Measurements from ENCODE around the gene USP54.
"Not testable (repeated sequence)": the region's sequence is repeated elsewhere in the genome, so short reads cannot be mapped to it uniquely, and the experiment has no call there.

The USP54 gene

GRCh38 chr10:73577788-73578187 lies 13.4 kb downstream of the USP54 start:
- Histone ChIP-seq H3K4me3 (ENCODE audit: low read length) (no peak overlapping the region), H2AFZ (ENCODE audit: low read depth, low read length) (no peak overlapping the region), H3K27me3 (ENCODE audit: insufficient read depth, low read length) (no peaks in the 10 kb centered on the region), H3K9me3 (ENCODE audit: low read length) (no peaks in the 10 kb centered on the region), H3K4me1 (ENCODE audit: insufficient read depth, low read length) (peaks cover 2% of the 10 kb centered on the region), H3K36me3 (ENCODE audit: insufficient read depth, low read length) (peaks cover 9% of the 10 kb centered on the region)

DNA sequence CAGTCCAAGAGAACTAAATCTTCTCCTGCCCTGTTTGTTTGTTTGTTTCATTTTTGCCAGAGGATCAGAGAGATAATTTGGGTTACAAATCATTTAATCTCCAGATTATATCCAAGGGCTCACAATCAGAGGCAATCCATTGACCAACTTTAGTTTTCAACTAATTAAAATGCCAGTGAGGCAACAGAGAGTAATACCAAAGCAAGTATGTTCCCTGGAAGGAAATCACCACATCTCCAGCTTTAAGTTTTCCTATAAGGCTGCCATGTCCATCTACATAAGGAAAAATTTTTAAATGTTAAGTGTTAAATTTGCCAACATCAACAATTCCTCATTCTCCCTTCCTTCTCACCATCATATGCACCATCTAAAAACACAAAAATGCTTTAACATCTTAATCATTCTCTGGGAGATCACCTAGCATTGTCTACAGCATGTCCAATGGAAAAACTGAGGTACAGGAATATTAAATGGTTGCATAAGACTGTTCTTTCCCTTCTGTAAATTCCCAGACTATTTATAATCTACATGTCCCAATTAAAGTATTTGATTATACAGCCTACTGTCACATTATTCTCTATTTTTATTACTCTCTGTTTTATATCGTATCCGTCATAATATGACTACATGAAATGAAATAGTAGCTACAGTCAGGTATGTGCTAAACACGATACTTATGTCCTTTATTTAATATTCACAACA lies 14.1 kb downstream of the USP54 start:
- no peaks in the 10 kb centered on the region for H3K27me3 ChIP-seq (ENCODE audit: insufficient read depth, low read length)
- H3K4me3 ChIP-seq (ENCODE audit: low read length), result no peak overlapping the region
- no peaks in the 10 kb centered on the region for H3K9me3 ChIP-seq (ENCODE audit: low read length)
- peaks cover 10% of the 10 kb centered on the region for H3K36me3 ChIP-seq (ENCODE audit: insufficient read depth, low read length)
- no peak overlapping the region for H2AFZ ChIP-seq (ENCODE audit: low read depth, low read length)
- peaks cover under 1% of the 10 kb centered on the region for H3K4me1 ChIP-seq (ENCODE audit: insufficient read depth, low read length)

DNA sequence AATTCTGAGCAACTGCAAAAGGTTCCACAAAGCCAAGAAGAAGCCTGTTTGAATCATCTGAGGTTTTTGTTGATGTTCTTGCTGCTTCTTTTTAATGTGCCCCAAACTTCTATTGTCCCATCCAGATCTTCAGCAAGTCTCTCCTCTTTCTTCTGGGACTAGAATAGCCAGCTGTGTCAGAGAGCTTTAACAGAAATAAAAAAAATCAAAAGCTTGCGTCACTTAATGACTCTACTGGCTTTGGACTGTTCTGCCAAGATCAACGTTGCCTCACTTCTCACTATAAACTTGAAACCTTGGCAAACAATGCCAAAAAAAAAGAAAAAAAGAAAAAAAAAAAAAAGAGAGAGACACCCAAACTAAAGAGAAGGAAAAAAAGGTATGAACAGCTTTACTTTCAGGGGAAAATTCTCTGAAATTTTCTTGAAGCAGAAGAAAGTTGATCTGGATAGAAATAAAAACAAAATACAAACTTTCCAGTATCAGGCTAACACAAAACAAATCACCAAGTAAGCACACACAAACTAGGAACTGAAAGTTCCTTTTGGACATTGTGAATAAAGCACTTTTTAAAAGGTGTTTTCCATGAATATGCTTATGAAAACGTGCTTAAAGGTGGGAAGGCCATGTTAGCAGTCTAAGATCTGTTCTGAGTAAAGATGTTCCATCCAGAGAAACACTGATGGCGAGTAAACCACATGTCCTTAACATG lies 14.8 kb downstream of the USP54 start:
- no peaks in the 10 kb centered on the region for H3K27me3 ChIP-seq (ENCODE audit: insufficient read depth, low read length)
- H2AFZ ChIP-seq (ENCODE audit: low read depth, low read length), result no peak overlapping the region
- H3K36me3 ChIP-seq (ENCODE audit: insufficient read depth, low read length), result peaks cover 10% of the 10 kb centered on the region
- H3K4me1 ChIP-seq (ENCODE audit: insufficient read depth, low read length), result no peaks in the 10 kb centered on the region
- H3K4me3 ChIP-seq (ENCODE audit: low read length), result no peak overlapping the region
- H3K9me3 ChIP-seq (ENCODE audit: low read length), result no peaks in the 10 kb centered on the region

GRCh38 chr10:73567025-73567424 lies 24.1 kb downstream of the USP54 start:
- not testable (repeated sequence) for H2AFZ ChIP-seq (ENCODE audit: low read depth, low read length); H3K27me3 ChIP-seq (ENCODE audit: insufficient read depth, low read length); H3K9me3 ChIP-seq (ENCODE audit: low read length); H3K4me3 ChIP-seq (ENCODE audit: low read length); H3K4me1 ChIP-seq (ENCODE audit: insufficient read depth, low read length)
- H3K36me3 ChIP-seq (ENCODE audit: insufficient read depth, low read length), result peaks cover 13% of the 10 kb centered on the region

GRCh38 chr10:73561192-73561591 lies 29.9 kb downstream of the USP54 start:
- no peaks in the 10 kb centered on the region for H3K9me3 ChIP-seq (ENCODE audit: low read length)
- H3K4me1 ChIP-seq (ENCODE audit: insufficient read depth, low read length), result no peaks in the 10 kb centered on the region
- peaks cover 6% of the 10 kb centered on the region for H3K36me3 ChIP-seq (ENCODE audit: insufficient read depth, low read length)
- H3K27me3 ChIP-seq (ENCODE audit: insufficient read depth, low read length), result no peaks in the 10 kb centered on the region
- H3K4me3 ChIP-seq (ENCODE audit: low read length), result no peak overlapping the region
- H2AFZ ChIP-seq (ENCODE audit: low read depth, low read length), result no peak overlapping the region

DNA sequence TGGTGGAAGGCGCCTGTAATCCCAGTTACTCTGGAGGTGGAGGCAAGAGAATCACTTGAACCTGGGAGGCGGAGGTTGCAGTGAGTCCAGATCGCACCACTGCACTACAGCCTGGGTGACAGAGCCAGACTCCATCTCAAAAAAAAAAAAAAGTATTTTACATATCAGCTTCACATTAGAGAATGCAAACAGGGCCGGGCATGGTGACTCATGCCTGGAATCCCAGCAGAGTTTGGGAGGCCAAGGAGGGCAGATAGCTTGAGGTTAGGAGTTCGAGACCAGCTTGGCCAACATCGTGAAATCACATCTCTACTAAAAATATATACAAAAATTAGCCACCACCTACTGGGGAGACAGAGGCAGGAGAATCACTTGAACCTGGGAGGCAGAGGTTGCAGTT lies 31.6 kb downstream of the USP54 start:
- Histone ChIP-seq H3K27me3 (ENCODE audit: insufficient read depth, low read length) (no peaks in the 10 kb centered on the region), H3K4me1 (ENCODE audit: insufficient read depth, low read length) (no peaks in the 10 kb centered on the region), H2AFZ (ENCODE audit: low read depth, low read length) (no peak overlapping the region), H3K9me3 (ENCODE audit: low read length) (no peaks in the 10 kb centered on the region), H3K36me3 (ENCODE audit: insufficient read depth, low read length) (peaks cover 6% of the 10 kb centered on the region), H3K4me3 (ENCODE audit: low read length) (no peak overlapping the region)

GRCh38 chr10:73556855-73557254 lies 34.3 kb downstream of the USP54 start:
- Histone ChIP-seq H3K27me3 (ENCODE audit: insufficient read depth, low read length) (no peaks in the 10 kb centered on the region), H3K36me3 (ENCODE audit: insufficient read depth, low read length) (peaks cover 4% of the 10 kb centered on the region), H3K4me1 (ENCODE audit: insufficient read depth, low read length) (peaks cover 19% of the 10 kb centered on the region), H2AFZ (ENCODE audit: low read depth, low read length) (no peak overlapping the region), H3K9me3 (ENCODE audit: low read length) (no peaks in the 10 kb centered on the region), H3K4me3 (ENCODE audit: low read length) (no peak overlapping the region)

DNA sequence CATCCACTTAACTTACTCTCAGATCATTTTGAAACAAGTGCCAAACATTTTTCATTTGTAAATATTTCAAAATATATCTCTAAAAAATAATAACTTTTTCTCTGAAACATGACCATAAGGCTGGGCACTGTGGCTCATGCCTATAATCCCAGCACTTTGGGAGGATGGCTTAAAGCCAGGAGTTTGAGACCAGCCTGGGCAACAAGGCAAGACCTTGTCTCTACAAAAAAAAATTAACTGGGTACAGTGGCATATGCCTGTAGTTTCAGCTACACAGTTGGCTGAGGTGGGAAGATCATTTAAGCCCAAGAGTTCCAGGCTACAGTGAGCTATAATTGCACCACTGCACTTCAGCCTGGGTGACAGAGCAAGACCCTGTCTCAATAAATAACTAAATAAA lies 36.4 kb downstream of the USP54 start:
- H3K4me1 ChIP-seq (ENCODE audit: insufficient read depth, low read length), result peaks cover 19% of the 10 kb centered on the region
- no peak overlapping the region for H3K4me3 ChIP-seq (ENCODE audit: low read length)
- H2AFZ ChIP-seq (ENCODE audit: low read depth, low read length), result no peak overlapping the region
- no peaks in the 10 kb centered on the region for H3K9me3 ChIP-seq (ENCODE audit: low read length)
- H3K36me3 ChIP-seq (ENCODE audit: insufficient read depth, low read length), result peaks cover 4% of the 10 kb centered on the region
- no peaks in the 10 kb centered on the region for H3K27me3 ChIP-seq (ENCODE audit: insufficient read depth, low read length)

DNA sequence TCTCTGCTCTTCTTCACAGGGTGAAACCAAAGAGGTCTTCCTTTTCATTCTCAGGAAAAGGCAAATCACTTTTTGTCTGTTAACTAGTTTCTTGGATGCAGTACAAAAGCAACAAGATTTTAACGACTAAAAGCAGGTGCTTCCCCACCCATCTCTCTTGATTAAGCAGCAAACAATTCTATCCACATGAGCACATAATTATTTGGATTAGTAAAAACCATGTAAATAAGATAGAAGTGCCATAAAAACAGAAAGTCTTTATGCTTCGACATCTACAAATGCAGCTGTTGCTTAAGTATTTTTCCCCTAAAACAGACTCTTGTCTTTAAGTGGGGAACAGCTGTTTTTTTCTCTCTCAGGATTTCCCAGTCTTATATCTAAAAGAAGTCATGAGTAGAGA lies 37.4 kb downstream of the USP54 start:
- no peaks in the 10 kb centered on the region for H3K27me3 ChIP-seq (ENCODE audit: insufficient read depth, low read length)
- peaks cover 4% of the 10 kb centered on the region for H3K36me3 ChIP-seq (ENCODE audit: insufficient read depth, low read length)
- H3K9me3 ChIP-seq (ENCODE audit: low read length), result no peaks in the 10 kb centered on the region
- H3K4me1 ChIP-seq (ENCODE audit: insufficient read depth, low read length), result peaks cover 19% of the 10 kb centered on the region
- no peak overlapping the region for H3K4me3 ChIP-seq (ENCODE audit: low read length)
- H2AFZ ChIP-seq (ENCODE audit: low read depth, low read length), result peak overlapping the region; percentile 38

GRCh38 chr10:73552819-73553715 lies 38.1 kb downstream of the USP54 start:
- Histone ChIP-seq H3K9me3 (ENCODE audit: low read length) (no peaks in the 10 kb centered on the region), H3K27me3 (ENCODE audit: insufficient read depth, low read length) (no peaks in the 10 kb centered on the region), H3K4me3 (ENCODE audit: low read length) (no peak overlapping the region), H3K4me1 (ENCODE audit: insufficient read depth, low read length) (peaks cover 19% of the 10 kb centered on the region), H3K36me3 (ENCODE audit: insufficient read depth, low read length) (no peaks in the 10 kb centered on the region), H2AFZ (ENCODE audit: low read depth, low read length) (peak overlapping the region; percentile 38)

- H3K36me3 ChIP-seq (ENCODE audit: insufficient read depth, low read length), result no peaks in the 10 kb centered on the region
- H3K27me3 ChIP-seq (ENCODE audit: insufficient read depth, low read length), result no peaks in the 10 kb centered on the region
- H3K4me1 ChIP-seq (ENCODE audit: insufficient read depth, low read length), result peaks cover 19% of the 10 kb centered on the region
- H3K9me3 ChIP-seq (ENCODE audit: low read length), result no peaks in the 10 kb centered on the region
- H3K4me3 ChIP-seq (ENCODE audit: low read length), result no peak overlapping the region
- H2AFZ ChIP-seq (ENCODE audit: low read depth, low read length), result no peak overlapping the region
Measured at GRCh38 chr10:73551515-73551914, 39.6 kb downstream of the USP54 start.

DNA sequence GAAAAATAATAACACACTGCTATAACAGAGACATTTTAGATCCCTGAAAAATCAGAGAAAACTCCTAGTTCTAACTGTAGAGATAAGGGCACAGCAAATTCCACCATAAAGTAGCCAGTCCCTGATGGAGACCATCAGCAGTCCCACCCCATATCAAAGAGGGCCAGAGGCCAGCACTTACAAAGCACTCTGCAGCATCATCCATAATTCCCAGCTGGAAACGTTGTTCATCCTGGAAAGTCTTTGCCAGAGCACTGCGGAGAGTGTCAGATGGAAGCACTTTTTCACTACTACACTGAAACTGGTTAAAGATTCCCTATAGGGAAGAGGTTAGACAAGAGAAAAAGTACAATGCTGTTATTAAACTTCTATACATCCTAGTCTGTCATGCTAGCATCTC lies 45.8 kb downstream of the USP54 start:
- no peaks in the 10 kb centered on the region for H3K9me3 ChIP-seq (ENCODE audit: low read length)
- H3K27me3 ChIP-seq (ENCODE audit: insufficient read depth, low read length), result no peaks in the 10 kb centered on the region
- no peak overlapping the region for H2AFZ ChIP-seq (ENCODE audit: low read depth, low read length)
- no peaks in the 10 kb centered on the region for H3K4me1 ChIP-seq (ENCODE audit: insufficient read depth, low read length)
- peaks cover 31% of the 10 kb centered on the region for H3K36me3 ChIP-seq (ENCODE audit: insufficient read depth, low read length)
- H3K4me3 ChIP-seq (ENCODE audit: low read length), result no peak overlapping the region

DNA sequence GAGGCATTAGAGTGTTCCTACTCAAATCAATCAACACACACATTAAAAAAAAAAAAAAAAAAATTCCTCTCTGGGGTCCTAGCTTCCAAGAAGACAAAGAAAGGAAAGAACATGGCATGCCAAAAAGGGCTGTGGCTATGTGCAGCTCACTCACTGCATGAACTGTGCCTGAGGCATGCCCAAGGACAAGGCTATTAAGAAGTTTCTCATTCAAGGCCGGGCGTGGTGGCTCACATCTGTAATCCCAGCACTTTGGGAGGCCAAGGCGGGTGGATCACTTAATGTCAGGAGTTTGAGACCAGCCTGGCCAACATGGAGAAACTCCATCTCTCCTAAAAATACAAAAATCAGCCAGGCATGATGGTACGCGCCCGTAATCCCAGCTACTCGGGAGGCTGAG lies 53.4 kb downstream of the USP54 start:
- H3K36me3 ChIP-seq (ENCODE audit: insufficient read depth, low read length), result peaks cover 64% of the 10 kb centered on the region
- H2AFZ ChIP-seq (ENCODE audit: low read depth, low read length), result no peak overlapping the region

More for the DNA sequence above, 53.4 kb downstream of the USP54 start:
- H3K4me3 ChIP-seq (ENCODE audit: low read length), result no peak overlapping the region
- H3K4me1 ChIP-seq (ENCODE audit: insufficient read depth, low read length), result no peaks in the 10 kb centered on the region
- no peaks in the 10 kb centered on the region for H3K27me3 ChIP-seq (ENCODE audit: insufficient read depth, low read length)
- no peaks in the 10 kb centered on the region for H3K9me3 ChIP-seq (ENCODE audit: low read length)

Data from neuron (in vitro differentiated cells).